Amygdala (tissue), 56 donors: ENCODE data around the gene IFT81.
"Not testable (repeated sequence)": the region's sequence is repeated elsewhere in the genome, so short reads cannot be mapped to it uniquely, and the experiment has no call there.

Experiments
- DNase-seq, 56 donors: peaks; one replicate each; lab custom pipeline; 2025; lab: John Stamatoyannopoulos, UW

Gene IFT81

DNA sequence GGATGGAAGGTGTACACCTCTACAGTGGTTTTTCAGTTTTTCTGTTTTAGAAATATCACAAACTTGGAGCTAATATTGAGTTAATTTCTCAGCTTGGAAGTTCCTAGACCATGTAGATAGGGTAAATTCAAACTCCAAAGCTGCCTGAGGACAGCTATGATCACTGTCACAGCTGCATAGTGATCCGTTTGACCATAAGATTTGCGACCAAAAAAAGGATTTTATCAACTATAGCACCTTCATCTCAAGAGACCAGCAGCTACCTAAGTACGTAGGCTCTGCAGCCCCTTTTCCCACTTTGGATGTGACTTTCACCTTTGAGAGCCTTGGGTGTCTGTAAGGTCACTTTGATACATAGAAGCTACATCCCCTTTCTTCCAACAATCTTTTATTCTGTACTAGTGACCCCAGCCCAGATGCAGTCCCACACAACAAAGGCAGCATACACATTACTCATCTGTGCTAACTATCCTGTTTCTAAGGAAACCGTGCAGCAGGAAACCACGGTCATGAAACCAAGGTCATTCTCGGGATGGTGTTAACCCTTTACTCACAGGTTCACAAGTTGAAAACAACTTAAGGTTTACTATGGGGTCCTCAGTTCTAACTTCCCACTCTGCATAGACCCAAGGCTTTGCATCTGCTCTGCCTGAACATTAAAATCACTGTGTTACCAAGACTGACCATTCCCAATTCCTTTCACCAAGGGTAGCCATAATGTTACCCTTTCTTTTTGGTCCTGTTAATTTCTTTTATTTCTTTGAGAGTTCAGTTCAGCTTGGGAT is 75.4 kb downstream of the IFT81 start:
- no peak for DNase-seq

- no peak for DNase-seq
Measured at GRCh38 chr12:110200124-110200417, 75.9 kb downstream of the IFT81 start.

- DNase-seq: no peak
Measured at GRCh38 chr12:110201995-110202394, 77.8 kb downstream of the IFT81 start.

DNA sequence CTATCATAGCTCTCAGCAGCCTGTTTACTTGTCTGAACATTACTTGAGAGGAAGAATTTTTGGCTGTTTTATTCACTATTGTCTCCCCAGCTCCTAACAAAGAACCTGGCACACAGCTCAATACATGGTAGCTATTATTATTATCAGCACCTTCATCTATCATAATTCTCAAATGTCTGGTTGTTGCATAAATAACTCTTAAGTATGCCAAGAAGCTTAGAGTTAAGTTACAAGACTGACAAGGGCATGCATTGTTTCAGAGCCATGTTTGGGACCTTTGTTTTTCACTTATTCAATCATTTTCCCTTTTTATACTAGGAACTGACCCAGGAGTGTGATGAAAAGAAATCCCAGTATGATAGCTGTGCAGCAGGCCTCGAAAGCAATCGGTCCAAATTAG is 79.4 kb downstream of the IFT81 start:
- peak in 1 of 56 donors; percentile 25 for DNase-seq

DNA sequence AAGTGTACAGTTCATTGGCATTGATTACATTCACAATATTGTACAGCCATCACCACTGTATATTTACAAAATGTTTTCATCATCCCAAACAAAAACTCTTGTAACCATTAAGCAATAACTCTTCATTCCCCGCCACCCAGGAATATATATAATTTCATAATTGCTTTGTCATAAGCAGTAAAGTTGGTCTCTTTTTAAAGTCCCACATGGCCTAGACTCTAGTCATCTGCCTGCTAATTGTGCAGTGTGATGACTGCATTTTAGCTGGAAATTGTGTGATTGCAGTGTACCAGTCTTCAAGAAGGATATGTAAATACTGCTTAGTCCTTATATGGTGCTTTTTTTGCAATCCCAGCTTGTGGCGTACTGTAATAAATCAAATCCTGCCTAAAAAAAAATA is 81.8 kb downstream of the IFT81 start:
- no peak for DNase-seq

DNA sequence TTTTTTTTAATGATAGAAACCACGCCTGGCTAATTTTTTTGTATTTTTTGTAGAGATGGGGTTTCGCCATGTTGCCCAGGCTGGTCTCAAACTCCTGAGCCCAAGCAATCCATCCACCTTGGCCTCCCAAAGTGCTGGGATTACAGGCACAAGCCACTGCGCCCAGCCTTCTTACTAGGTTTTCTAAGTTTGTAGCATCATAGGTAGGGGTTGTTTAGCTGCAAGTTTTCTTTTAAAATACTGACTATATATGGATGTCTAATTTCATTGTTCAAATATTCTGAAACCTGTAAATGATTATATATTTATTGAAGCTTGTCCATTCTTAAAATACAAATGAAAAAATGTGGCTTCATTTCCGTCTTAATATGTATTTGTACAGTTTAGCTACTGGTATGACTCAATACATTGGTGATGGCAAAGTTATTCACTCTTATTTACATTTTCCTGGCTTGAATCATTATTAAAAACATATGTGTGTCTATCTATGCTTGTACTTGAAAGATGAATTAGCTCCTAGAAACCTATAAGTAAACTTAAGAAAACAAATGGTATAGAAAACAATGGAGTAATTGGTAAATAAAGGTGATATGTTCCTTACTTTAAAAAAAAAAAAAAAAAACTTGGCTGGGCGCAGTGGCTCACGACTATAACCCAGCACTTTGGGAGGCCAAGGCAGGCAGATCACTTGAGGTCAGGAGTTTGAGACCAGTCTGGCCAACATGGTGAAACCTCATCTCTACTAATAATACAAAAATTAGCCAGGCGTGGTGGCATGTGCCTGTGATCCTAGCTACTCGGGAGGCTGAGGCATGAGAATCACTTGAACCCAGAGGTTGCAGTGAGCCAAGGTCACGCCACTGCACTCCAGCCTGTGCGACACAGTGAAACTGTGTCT is 87.7 kb downstream of the IFT81 start:
- not testable (repeated sequence) for DNase-seq

- no peak for DNase-seq
Measured at GRCh38 chr12:110217996-110218674, 94.0 kb downstream of the IFT81 start.

DNA sequence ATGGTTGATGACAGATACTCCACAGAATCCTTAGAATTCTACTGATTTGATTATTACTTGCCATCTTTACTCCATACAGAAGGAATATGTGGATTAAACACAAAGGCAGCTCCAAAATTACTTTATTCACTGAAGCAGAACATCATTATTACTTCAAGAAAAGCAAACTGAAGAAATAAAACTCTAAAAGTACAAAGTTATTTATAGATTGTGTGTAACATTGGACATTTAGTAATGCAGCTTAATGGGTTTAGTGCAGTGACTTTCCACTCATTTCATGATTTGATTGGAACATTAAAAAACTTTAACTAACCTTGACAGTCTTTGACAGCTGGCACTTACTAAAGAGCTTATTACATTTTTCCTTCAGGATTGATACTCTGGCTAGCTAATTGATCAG is 97.9 kb downstream of the IFT81 start:
- DNase-seq: no peak

DNA sequence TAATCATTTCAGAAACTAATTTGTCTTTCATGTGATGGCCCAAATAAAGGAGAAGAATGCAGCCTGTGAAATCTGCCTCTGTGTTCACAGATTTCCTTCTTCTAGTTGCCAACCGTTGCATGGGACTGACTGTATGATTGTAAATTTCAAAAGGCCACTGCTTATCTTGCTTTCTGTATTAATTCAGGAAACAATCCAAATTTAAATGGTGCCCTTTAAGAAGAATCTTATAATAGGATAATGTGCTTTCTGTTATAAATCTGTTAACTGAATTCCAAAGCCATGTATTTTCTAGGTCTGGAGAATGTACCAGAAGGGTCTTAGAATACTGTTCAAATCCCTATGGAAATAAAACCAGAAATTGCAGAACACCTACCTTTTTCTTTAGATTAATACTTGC is 98.3 kb downstream of the IFT81 start:
- no peak for DNase-seq

GRCh38 chr12:110223777-110224378 is 99.7 kb downstream of the IFT81 start:
- no peak for DNase-seq

GRCh38 chr12:110224379-110225304 is 100.5 kb downstream of the IFT81 start:
- DNase-seq: peak in 6 of 56 donors; percentile 4 to 23 (median 12)

GRCh38 chr12:110227138-110227537 is 103.0 kb downstream of the IFT81 start:
- DNase-seq: no peak

DNA sequence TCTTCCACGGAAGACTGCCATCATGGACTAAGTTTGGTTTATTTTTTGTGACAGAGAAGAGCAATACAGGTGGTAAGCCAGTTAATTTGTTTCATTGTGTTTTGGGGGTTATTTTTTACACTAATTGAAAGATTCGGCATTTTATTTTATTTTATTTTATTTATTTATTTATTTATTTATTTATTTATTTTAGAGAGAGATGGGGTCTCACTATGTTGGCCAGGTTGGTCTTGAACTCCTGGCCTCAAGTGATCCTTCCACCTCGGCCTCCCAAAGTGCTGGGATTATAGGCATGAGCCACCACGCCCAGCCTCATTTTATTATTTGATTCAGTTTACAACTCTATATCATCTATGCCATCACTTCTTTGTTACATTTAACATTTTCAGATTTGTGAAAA is 104.2 kb downstream of the IFT81 start:
- not testable (repeated sequence) for DNase-seq

DNA sequence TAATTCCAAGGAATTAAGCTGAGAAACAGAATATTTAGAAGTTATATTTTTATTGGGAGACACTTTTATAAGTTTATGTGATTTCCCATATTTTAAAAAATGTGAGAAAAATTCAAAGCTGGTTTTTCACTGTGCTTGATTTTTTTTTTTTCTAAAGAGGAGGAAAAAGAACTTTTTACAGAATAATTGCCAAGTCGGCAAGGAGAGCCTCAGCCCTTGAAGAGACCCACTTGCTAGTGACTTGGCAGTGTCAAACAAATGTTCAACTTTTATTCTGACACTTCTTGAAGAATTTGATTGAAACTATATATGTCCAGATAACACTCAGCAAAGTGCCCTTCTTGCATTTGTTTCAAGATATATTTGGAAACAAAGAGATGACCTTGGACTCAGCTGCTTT is 104.6 kb downstream of the IFT81 start:
- no peak for DNase-seq

GRCh38 chr12:110229409-110229808 is 105.3 kb downstream of the IFT81 start:
- no peak for DNase-seq

DNA sequence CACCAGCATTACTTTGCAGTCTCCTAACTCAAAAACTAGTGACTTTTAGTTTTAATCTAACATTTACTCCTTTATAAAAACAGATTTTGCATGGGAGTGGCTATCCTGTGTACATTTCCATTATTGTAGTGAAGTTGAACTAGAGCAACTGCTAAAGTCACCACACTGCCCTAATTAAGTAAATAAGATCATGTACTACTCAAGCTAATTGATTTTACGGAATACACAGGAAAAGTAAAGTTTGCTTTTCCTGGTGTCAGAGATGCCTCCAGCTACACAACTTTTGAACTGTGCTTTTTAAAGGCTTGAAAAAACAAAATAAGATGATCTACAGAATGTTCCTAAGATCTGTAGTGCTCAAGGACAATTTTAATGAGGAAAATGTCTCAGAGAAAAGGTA is 106.5 kb downstream of the IFT81 start:
- DNase-seq: no peak

- no peak for DNase-seq
Measured at GRCh38 chr12:110233212-110233903, 109.2 kb downstream of the IFT81 start.

DNA sequence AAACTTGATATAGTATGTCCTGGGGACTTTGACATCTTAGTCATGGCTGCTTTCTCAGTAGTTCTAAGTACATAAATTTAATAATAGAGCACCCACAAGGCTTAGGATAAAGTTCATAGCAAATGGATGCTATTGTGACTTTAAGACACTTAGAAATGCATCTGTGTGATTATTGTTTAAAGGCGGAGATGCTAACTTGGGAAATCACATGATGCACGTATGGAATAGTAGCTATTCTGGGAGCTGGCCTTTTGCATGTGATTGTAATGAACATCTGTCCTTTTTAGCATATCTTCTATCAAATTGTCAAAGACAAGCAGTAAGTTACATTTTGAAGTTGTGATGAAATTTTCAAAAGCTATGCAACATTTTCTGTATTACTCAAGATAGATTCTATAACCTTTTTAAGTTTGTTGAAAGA is 110.2 kb downstream of the IFT81 start:
- DNase-seq: no peak

- DNase-seq: no peak
Measured at GRCh38 chr12:110234755-110235154, 110.6 kb downstream of the IFT81 start.
